ENCODE data around the gene TUSC7. TPM values are rescaled to one million over a fixed set of nuclear protein-coding genes. Genes with fewer than 3 reads are reported as not detected.

The TUSC7 gene
- total RNA-seq, 4 donors from 2014 or later = not detected

- no peak overlapping the region for H3K4me3 ChIP-seq
- H3K4me1 ChIP-seq = no peaks in the 10 kb centered on the region
- intact Hi-C loops (cut with DNase I) = no loop called here
- no peaks in the 10 kb centered on the region for H3K9me3 ChIP-seq
- no peak for TF ChIP-seq EP300 (IDR thresholded peaks at IDR 0.05)
- TF ChIP-seq, protein P1, sequence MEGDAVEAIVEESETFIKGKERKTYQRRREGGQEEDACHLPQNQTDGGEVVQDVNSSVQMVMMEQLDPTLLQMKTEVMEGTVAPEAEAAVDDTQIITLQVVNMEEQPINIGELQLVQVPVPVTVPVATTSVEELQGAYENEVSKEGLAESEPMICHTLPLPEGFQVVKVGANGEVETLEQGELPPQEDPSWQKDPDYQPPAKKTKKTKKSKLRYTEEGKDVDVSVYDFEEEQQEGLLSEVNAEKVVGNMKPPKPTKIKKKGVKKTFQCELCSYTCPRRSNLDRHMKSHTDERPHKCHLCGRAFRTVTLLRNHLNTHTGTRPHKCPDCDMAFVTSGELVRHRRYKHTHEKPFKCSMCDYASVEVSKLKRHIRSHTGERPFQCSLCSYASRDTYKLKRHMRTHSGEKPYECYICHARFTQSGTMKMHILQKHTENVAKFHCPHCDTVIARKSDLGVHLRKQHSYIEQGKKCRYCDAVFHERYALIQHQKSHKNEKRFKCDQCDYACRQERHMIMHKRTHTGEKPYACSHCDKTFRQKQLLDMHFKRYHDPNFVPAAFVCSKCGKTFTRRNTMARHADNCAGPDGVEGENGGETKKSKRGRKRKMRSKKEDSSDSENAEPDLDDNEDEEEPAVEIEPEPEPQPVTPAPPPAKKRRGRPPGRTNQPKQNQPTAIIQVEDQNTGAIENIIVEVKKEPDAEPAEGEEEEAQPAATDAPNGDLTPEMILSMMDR (IDR thresholded peaks at IDR 0.05) = no peak
- TF ChIP-seq POLR2A (IDR thresholded peaks at IDR 0.05; ENCODE audit: low read depth) = no peak
- TF ChIP-seq POLR2AphosphoS5 (IDR thresholded peaks at IDR 0.05) = no peak
- no peak overlapping the region for H3K27ac ChIP-seq (replicated peaks in 1 of 4)
- DNase-seq (ENCODE audit: extremely low spot score) = no peak
- H3K27me3 ChIP-seq = no peaks in the 10 kb centered on the region
- no peaks in the 10 kb centered on the region for H3K36me3 ChIP-seq
Observed at GRCh38 chr3:116743062-116743461, 33.5 kb downstream of the TUSC7 start.

GRCh38 chr3:116749388-116749787 lies 39.8 kb downstream of the TUSC7 start:
- TF ChIP-seq, protein P1 (IDR thresholded peaks at IDR 0.05) = no peak
- no peak for TF ChIP-seq EP300 (IDR thresholded peaks at IDR 0.05)
- no peak for TF ChIP-seq POLR2AphosphoS5 (IDR thresholded peaks at IDR 0.05)
- TF ChIP-seq POLR2A (IDR thresholded peaks at IDR 0.05; ENCODE audit: low read depth) = no peak
- intact Hi-C loops (cut with DNase I) = no loop called here
- H3K27me3 ChIP-seq = no peaks in the 10 kb centered on the region

GRCh38 chr3:116757315-116757714 lies 47.7 kb downstream of the TUSC7 start:
- 29% methylated on average over 2 of the region's 2 CpGs for WGBS
- H3K27me3 ChIP-seq = no peaks in the 10 kb centered on the region
- H3K27ac ChIP-seq (replicated peaks in 1 of 4) = no peak overlapping the region
- peaks cover 0 to 4% (median 0%) of the 10 kb centered on the region in 4 donors for H3K4me1 ChIP-seq
- DNase-seq (ENCODE audit: extremely low spot score) = no peak
- intact Hi-C loops (cut with DNase I) = no loop called here
- TF ChIP-seq, protein P1 (IDR thresholded peaks at IDR 0.05) = no peak
- no peak overlapping the region for H3K4me3 ChIP-seq
- no peaks in the 10 kb centered on the region for H3K9me3 ChIP-seq
- H3K36me3 ChIP-seq = no peaks in the 10 kb centered on the region

More at GRCh38 chr3:116749388-116749787, 39.8 kb downstream of the TUSC7 start:
- no peaks in the 10 kb centered on the region for H3K4me1 ChIP-seq
- DNase-seq (ENCODE audit: extremely low spot score) = no peak
- WGBS = 14% methylated on average over 3 of the region's 3 CpGs
- no peak overlapping the region for H3K27ac ChIP-seq (replicated peaks in 1 of 4)
- H3K9me3 ChIP-seq = no peaks in the 10 kb centered on the region
- H3K4me3 ChIP-seq = no peak overlapping the region
- H3K36me3 ChIP-seq = no peaks in the 10 kb centered on the region

- Histone ChIP-seq H3K36me3 (no peaks in the 10 kb centered on the region), H3K4me1 (peaks cover 0 to 4% (median 0%) of the 10 kb centered on the region in 4 donors), H3K9me3 (no peaks in the 10 kb centered on the region), H3K4me3 (no peak overlapping the region), H3K27ac (replicated peaks in 1 of 4) (no peak overlapping the region), H3K27me3 (no peaks in the 10 kb centered on the region)
- no peak for TF ChIP-seq POLR2A (IDR thresholded peaks at IDR 0.05; ENCODE audit: low read depth)
- TF ChIP-seq EP300 (IDR thresholded peaks at IDR 0.05) = no peak
- no peak for DNase-seq (ENCODE audit: extremely low spot score)
- 89% methylated on average over 1 of the region's 1 CpG for WGBS
- intact Hi-C loops (cut with DNase I) = no loop called here
Observed at GRCh38 chr3:116759316-116759715, 49.7 kb downstream of the TUSC7 start.

All from esophagus muscularis mucosa (tissue), 4 donors.